Fibroblast of skin of right biceps (primary cell): ENCODE measurements around the gene MAG.

ENCODE experiments used
- DNase-seq: peaks from one replicate; pipeline ENCODE4 v3.0.0-alpha.2; 2013

MAG gene

GRCh38 chr19:35265900-35266519 is 26.0 kb upstream of the MAG start:
- no peak for DNase-seq

DNA sequence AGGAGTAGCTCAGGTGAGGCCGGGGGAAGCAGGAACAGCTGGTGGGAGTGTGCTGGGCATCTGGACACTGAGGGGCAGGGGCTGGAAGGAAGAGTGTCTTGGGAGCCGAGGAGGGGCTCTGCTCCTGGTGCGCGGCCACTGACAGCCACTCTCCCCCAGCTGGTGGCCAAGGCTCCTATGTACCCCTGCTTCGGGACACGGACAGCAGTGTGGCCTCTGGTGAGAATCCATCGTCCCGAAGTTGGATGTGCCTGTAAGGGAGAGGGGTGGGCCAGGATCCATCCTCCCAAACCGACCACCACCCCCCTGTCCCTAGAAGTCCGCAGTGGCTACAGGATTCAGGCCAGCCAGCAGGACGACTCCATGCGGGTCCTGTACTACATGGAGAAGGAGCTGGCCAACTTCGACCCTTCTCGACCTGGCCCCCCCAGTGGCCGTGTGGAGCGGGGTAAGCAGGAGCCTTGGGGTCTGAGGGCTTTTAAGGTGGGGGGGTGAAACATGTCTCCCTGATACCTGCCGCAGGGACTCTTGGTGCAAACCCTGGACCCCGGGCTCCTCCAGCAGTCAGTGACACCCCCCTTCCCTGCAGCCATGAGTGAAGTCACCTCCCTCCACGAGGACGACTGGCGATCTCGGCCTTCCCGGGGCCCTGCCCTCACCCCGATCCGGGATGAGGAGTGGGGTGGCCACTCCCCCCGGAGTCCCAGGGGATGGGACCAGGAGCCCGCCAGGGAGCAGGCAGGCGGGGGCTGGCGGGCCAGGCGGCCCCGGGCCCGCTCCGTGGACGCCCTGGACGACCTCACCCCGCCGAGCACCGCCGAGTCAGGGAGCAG is 25.2 kb upstream of the MAG start:
- peak; percentile 16 for DNase-seq

DNA sequence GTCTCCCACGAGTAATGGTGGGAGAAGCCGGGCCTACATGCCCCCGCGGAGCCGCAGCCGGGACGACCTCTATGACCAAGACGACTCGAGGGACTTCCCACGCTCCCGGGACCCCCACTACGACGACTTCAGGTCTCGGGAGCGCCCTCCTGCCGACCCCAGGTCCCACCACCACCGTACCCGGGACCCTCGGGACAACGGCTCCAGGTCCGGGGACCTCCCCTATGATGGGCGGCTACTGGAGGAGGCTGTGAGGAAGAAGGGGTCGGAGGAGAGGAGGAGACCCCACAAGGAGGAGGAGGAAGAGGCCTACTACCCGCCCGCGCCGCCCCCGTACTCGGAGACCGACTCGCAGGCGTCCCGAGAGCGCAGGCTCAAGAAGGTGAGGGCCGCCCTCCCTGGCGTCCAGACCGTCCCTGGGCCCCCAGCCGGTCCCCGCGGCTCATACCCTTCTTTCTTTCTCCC is 24.6 kb upstream of the MAG start:
- peak; percentile 34 for DNase-seq

GRCh38 chr19:35267818-35268535 is 24.0 kb upstream of the MAG start:
- peak; percentile 79 for DNase-seq

- peak; percentile 79 for DNase-seq
Observed at GRCh38 chr19:35268536-35269437, 23.2 kb upstream of the MAG start, which contains the start of gene USF2. Gene USF2 (plus strand): TSS chr19:35268962. CDS start chr19:35269102, 140 bp downstream.

DNA sequence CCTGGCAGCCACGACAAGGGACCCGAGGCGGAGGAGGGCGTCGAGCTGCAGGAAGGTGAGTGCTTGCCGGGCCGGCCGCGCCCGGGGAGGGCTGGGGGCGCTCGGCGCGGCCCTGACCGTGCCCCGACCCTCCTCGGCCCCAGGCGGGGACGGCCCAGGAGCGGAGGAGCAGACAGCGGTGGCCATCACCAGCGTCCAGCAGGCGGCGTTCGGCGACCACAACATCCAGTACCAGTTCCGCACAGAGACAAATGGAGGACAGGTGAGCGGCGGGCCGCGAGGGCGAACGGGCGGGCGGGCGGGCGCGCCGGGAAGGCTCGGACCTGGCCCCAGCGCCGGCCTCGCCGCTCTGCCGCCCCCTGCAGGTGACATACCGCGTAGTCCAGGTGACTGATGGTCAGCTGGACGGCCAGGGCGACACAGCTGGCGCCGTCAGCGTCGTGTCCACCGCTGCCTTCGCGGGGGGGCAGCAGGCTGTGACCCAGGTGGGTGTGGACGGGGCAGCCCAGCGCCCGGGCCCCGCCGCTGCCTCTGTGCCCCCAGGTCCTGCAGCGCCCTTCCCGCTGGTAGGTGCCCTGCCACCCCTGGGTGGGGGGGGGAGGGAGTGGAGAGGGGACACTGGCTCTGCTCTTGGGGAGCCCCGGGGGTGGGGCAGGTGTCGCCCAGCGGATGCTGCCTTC is 22.4 kb upstream of the MAG start:
- DNase-seq, result peak; percentile 75

DNA sequence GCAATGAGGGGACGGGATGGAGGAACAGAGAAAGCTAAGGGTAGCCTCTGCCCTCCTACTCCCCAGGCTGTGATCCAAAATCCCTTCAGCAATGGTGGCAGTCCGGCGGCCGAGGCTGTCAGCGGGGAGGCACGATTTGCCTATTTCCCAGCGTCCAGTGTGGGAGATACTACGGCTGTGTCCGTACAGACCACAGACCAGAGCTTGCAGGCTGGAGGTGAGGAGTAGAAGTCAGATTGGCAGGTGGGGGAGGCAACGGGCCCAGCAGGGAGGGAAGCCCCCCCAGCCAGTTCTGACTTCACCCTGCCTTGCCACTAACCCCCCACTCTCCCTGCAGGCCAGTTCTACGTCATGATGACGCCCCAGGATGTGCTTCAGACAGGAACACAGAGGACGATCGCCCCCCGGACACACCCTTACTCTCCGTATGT is 21.6 kb upstream of the MAG start:
- no peak for DNase-seq

DNA sequence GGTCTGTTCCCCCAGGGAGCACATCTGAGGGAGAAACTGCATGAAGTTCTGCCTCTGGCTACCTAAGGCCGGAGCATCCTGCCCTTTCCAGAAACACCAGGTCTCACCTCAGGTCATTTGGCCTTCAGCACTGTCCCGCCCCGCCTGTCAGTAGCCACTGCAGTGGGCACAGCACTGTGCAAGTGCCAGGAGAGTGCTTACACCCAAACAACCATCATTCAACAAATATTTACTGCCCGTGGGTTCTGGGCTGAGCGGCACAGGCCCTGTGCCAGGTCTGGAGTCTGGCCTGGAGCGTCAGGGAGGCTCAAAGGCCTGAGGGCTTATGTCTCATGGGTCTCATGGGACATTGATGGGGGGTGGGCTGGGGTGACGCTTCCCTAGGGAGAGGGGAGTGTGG is 20.4 kb upstream of the MAG start:
- DNase-seq, result no peak

- no peak for DNase-seq
Observed at GRCh38 chr19:35272122-35272719, 19.7 kb upstream of the MAG start.

DNA sequence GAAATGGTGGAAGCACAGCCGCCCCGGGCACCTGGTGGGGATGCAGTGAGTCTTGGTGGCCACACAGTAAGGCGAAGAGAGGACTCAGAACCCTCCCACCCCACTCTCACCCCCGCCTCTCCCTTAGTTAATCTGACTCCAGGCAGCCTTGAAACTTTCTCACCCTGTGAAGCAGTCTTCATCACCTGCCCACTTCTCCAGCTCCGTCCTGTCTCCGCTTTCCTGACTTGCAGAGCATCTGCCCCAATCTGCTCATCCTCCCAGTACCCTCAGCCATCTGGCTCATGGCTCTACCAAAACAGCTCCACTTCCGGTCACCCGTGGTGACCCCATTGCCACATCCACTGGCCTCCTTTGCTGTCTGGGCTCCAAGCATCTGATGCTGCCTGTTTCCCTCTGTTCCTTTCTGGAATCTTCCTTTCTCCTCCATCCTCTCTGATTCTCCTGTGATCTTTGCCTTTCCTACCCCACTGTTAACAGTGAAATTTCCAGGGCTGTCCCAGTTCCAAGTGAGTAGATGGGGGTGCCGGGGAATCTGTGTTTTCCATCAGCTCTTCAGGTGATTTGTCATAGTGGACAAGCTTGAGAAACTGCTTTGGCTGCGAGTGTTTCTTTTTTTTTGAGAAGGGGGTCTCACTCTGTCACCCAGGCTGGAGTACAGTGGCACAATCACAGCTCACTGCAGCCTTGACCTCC is 18.9 kb upstream of the MAG start:
- DNase-seq, result no peak

GRCh38 chr19:35273686-35274259 is 18.2 kb upstream of the MAG start:
- no peak for DNase-seq

DNA sequence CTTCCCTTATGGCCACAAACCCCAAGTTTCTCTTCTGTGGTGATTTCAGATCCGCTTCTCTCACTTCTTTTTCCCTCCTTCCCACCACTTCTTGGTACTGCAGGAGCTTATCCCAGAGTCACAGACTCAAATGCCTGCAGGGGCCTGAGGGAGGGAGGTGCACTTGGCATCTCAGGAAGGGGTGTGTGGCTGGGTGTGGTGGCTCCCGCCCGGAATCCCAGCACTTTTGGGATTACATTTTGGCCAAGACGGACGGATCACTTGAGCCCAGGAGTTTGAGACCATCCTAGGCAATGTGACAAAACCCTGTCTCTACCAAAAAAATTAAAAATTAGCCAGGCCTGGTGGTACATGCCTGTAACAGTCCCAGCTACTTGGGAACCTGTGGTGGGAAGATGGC is 17.6 kb upstream of the MAG start:
- no peak for DNase-seq

DNA sequence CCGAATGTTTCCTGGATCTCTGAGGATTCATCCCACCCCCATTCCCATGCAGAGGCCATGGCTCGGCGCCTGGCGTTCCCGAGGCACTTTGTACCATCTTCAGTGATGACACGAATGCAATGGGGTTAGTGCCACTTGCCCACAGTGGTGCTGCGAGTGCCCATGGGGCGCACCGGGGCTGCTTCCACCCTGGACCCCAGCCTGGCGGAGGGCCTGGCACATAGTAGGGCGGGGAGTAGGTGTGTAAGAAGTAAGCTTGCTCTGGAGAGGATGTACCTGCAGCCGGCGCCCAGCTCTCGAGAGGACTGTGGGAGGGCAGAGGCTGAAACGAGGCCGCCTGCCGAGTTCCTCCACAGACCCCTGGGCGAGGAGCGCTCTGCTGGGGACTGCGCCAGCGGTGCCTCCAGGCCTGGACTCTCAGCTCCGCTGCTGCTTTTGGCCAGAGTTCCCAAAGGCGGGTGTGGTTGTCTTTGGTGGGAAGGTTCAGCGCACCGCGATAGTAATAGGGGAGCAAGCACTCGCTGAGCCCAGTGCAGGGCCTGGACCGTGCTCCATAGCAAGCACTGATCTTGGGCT is 15.2 kb upstream of the MAG start:
- no peak for DNase-seq

GRCh38 chr19:35278578-35279284 is 13.2 kb upstream of the MAG start:
- DNase-seq, result no peak

- no peak for DNase-seq
Observed at GRCh38 chr19:35279374-35279773, 12.6 kb upstream of the MAG start.

DNA sequence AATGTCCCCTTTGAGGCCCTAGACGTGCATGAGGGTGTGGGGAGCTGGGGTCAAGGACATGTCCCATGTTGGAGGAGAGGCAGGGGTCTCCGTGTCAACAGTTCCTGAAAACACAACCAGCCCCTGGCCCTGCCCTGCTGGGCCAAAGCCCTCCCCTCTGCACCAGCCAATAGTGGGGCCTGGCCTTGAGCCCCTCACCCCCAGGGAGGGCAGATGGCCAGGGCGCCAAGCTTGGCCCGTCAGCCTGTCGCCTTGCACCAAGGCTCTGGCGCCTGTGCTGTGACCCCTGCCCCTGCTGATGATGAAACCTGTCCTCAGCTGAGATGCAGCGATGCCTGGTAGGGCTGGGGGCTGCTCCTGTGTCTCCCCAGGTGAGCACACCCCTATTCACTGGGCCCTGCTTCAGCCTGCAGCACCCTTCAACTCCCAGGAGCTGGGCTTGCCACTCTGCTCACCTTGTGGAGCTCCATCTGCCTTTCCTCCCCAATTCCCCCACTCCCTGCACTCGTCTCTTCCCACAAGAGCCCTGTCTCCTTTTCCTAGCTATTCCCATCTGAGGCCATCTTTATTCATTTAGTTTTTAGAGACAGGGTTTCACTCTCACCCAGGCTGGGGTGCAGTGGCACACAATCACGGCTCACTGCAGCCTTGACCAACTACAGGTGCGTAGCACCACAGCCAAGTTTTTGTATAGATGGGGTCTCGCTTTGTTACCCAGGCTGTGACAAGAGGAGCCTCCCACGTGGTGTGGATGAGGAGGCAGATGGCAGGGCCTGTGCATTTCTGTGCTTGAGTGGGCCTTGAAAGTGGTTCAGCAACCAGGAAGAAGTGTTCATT is 11.8 kb upstream of the MAG start:
- no peak for DNase-seq

- no peak for DNase-seq
Observed at GRCh38 chr19:35281303-35281702, 10.7 kb upstream of the MAG start.
